Right lobe of liver (tissue), 6 donors: Measurements from ENCODE around the gene ATP10A. TPM values are rescaled to one million over a fixed set of nuclear protein-coding genes. Genes with fewer than 3 reads are reported as not detected.

ENCODE experiments used
- ATAC-seq, 4 donors: fragments of 200-7000 bp; cut with Tn5 transposase; one replicate each; pipeline ENCODE4 v1.9.1; 2020; ENCODE audit warnings: mild to moderate bottlenecking in 4 of 4, moderate library complexity in 4 of 4
- DNase-seq, 3 donors: peaks; one replicate each; pipeline ENCODE4 v3.0.0-alpha.2; 2020
- H3K27ac ChIP-seq, 3 donors: fragments of 200-600 bp; one replicate each; pipeline ENCODE4 v1.8.0; 2022
- H3K27me3 ChIP-seq, 2 donors: fragments of 200-600 bp; one replicate each; pipeline ENCODE4 v1.8.0; 2022
- H3K36me3 ChIP-seq, 4 donors: fragments of 200-600 bp; sonication (generic) in 1 of 4; one replicate each; pipeline versions ENCODE4 v1.5.1 to v1.8.0; 2017 to 2022; ENCODE audit warnings: control low read depth in 1 of 4
- H3K4me1 ChIP-seq, 4 donors: fragments of 200-600 bp; sonication (generic) in 1 of 4; one replicate each; pipeline versions ENCODE4 v1.5.1 to v1.8.0; 2017 to 2022; ENCODE audit warnings: control low read depth in 1 of 4
- H3K4me3 ChIP-seq, 3 donors: fragments of 200-600 bp; one replicate each; pipeline ENCODE4 v1.8.0; 2022
- H3K9me3 ChIP-seq, 4 donors: fragments of 200-600 bp; sonication (generic) in 1 of 4; one replicate each; pipeline versions ENCODE4 v1.5.1 to v1.8.0; 2017 to 2022; ENCODE audit warnings: control low read depth in 1 of 4
- POLR2A ChIP-seq: fragments of 450-650 bp; IDR thresholded peaks from one replicate; pipeline ENCODE4 v1.6.1; 2017; ENCODE audit warnings: antibody characterized with exemption, mild to moderate bottlenecking
- WGBS: methylation state at CpG from one replicate; pipeline ENCODE4 v1.1.6; 2018; ENCODE audit warnings: low coverage, low lambda C conversion rate; ENCODE audit not compliant: insufficient coverage; ENCODE audit errors: missing lambda C conversion rate; 5-methylcytosine and 5-hydroxymethylcytosine counted together
- intact Hi-C, 2 donors: fragments of 100-400 bp; cut with DNase I; formaldehyde crosslinking; loops; one replicate each; pipeline versions ENCODE4 v1.11.2 to v1.14.1; 2022
- total RNA-seq, 6 experiments: library from RNA; depleted of rRNA in 2 of 6; stranded (reverse); fragments of >200 nt in 2 of 6; fragmentation: NEBNext Ultra II Directional in 3 of 6; extraction: Animal tissue kit (Norgen Biotek cat#: 25700) in 3 of 6; gene quantifications; one replicate each; pipeline versions ENCODE4 v1.1.0 to v1.2.4, GENCODE V29; 2016 to 2023
- TF ChIP-seq, protein P1 (sequence below), 4 donors: fragments of 200-600 bp in 3 of 4; fragments of 450-650 bp in 1 of 4; IDR thresholded peaks; one replicate each; pipeline versions ENCODE4 v1.5.1 to v1.8.0; 2016 to 2022; ENCODE audit warnings: antibody characterized with exemption in 4 of 4, mild to moderate bottlenecking in 2 of 4
- donor health status: DM: no; HTN: yes; CAD: no.
- donor health status: DM: no; HTN: no; CAD: no.
- donor health status: DM: no; HTN: no; CAD: no.
- donor health status: DM: no; HTN: yes; CAD: no.
- donor health status: DM: no; HTN: yes; CAD: no.

ATP10A gene
- total RNA-seq, 6 experiments from 2014 or later = 0.15 to 1.00 (median 0.34) TPM

DNA sequence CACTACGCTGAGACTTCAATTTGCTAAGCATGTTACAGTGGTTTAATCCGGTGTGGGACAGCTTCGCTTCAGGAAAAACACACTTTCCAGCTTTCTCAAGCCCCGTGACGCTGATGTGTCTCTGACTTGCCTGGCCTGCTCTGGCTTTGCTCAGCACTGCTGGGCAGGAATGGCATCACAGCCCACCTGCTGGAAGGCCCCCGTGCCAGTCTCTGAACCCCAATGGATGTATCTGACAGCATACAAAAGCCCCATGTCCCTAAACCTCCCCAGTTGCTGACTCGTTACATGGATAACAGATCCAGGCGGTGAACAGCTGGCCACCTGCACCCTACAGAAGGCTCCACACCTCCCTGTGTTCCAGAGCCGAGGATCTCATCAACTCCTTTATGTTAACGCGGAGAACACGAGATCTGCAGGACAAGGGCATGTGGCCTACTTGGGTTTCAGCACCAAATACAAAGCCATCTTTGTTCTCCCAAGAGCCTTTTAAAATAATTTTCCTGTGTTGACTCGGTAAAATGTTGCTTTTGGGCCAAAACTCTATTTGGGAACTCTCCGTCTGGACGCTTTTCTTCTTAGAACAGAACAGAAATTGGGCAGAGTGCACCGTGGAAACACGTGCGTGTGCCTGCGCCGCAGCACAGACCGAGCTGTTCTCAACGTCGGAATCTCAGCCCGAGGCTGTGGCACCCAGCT, 61.4 kb downstream of the ATP10A start:
- TF ChIP-seq, protein P1, sequence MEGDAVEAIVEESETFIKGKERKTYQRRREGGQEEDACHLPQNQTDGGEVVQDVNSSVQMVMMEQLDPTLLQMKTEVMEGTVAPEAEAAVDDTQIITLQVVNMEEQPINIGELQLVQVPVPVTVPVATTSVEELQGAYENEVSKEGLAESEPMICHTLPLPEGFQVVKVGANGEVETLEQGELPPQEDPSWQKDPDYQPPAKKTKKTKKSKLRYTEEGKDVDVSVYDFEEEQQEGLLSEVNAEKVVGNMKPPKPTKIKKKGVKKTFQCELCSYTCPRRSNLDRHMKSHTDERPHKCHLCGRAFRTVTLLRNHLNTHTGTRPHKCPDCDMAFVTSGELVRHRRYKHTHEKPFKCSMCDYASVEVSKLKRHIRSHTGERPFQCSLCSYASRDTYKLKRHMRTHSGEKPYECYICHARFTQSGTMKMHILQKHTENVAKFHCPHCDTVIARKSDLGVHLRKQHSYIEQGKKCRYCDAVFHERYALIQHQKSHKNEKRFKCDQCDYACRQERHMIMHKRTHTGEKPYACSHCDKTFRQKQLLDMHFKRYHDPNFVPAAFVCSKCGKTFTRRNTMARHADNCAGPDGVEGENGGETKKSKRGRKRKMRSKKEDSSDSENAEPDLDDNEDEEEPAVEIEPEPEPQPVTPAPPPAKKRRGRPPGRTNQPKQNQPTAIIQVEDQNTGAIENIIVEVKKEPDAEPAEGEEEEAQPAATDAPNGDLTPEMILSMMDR (IDR thresholded peaks at IDR 0.05) = no peak
- DNase-seq (no peak), ATAC-seq (no peak)
- H3K4me1 ChIP-seq = no peaks in the 10 kb centered on the region
- H3K9me3 ChIP-seq = no peaks in the 10 kb centered on the region
- no peaks in the 10 kb centered on the region for H3K27me3 ChIP-seq
- H3K36me3 ChIP-seq = no peaks in the 10 kb centered on the region
- H3K27ac ChIP-seq = no peak overlapping the region
- WGBS = 61% methylated on average over 15 of the region's 24 CpGs
- intact Hi-C loops = no loop called here
- no peak overlapping the region for H3K4me3 ChIP-seq

DNA sequence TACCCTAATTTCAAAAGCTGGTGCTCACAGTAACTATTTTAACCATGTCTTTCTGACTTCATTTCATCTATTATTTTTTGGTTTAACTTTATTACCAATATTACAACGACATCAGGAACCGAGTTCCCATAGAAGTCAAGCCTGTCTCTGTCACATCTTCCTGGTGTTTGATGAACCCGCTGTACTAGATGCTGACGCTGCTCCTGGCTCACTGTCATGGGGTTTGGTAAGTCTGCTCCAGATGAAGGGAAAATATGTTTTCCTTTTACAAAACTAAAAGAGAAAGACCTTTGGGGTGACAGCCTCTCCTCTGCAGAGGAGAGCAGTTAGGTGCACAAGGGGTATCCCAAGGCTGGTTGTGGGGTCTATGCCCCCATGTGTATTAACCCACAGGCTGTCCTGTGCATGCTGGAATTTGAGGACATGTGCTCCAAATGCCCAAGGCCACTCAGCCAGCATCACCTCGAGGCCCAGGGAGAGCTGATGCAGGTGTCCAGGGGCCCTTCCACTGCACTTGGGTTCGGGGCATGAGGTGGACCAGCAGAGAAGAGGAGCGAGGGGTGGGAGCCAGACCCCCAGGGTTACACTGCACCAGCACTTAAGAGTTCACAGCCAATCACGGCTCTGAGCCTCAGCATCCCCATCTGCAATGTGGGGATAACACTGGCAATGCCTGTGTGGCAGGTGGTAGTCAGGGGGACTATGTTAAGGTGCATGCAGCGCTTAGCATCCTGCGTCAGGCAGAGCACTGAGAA, 62.2 kb downstream of the ATP10A start:
- Histone ChIP-seq H3K4me1 (no peaks in the 10 kb centered on the region), H3K36me3 (no peaks in the 10 kb centered on the region), H3K27ac (no peak overlapping the region), H3K4me3 (no peak overlapping the region), H3K27me3 (no peaks in the 10 kb centered on the region), H3K9me3 (no peaks in the 10 kb centered on the region)
- intact Hi-C loops = no loop called here
- WGBS = 47% methylated on average over 5 of the region's 10 CpGs
- ATAC-seq (no peak), DNase-seq (no peak)
- no peak for TF ChIP-seq POLR2A
- TF ChIP-seq, protein P1 (IDR thresholded peaks at IDR 0.05) = no peak

DNA sequence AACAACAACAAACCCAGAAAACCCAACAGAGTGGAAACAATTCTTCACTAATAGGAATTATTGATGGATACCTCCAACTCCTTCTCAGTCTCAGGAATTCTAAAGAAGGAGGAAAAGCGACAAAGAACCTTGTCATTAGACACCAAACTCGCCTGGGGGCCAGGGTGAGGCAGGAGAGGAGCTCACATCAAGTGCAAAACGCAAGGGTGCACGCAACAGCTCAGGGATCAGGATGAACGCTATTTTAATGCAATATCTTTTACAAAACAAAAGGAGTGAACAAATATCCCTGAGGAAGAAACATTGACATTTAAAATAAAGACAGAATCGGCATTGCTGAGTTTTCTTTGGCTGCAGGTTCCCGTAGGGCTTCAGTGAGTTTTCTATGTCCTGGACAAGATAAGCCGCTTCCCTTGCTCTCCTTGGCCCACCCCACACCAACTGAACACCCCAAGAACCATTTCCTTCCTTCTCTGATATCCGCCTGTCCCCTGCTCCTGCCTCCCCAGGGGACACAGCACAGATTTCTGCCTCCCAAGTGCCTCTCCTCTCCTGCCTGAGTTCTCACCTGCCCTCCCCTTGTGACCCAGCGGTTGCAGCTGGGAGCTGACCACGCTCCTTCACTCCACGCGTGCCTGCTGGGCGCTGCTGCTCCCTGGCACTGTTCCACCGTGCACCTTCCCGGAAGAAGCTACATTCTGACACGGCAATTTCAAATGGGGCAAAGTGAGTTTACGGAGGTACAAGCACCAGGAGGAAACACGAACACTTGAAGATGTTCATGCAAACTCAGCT, 63.0 kb downstream of the ATP10A start:
- TF ChIP-seq, protein P1 (IDR thresholded peaks at IDR 0.05) = no peak
- no peak for TF ChIP-seq POLR2A
- no peak for DNase-seq
- Histone ChIP-seq H3K27ac (no peak overlapping the region), H3K36me3 (no peaks in the 10 kb centered on the region), H3K27me3 (no peaks in the 10 kb centered on the region), H3K4me3 (no peak overlapping the region), H3K9me3 (no peaks in the 10 kb centered on the region), H3K4me1 (no peaks in the 10 kb centered on the region)
- intact Hi-C loops = no loop called here
- WGBS = 35% methylated on average over 15 of the region's 19 CpGs
- ATAC-seq = no peak

DNA sequence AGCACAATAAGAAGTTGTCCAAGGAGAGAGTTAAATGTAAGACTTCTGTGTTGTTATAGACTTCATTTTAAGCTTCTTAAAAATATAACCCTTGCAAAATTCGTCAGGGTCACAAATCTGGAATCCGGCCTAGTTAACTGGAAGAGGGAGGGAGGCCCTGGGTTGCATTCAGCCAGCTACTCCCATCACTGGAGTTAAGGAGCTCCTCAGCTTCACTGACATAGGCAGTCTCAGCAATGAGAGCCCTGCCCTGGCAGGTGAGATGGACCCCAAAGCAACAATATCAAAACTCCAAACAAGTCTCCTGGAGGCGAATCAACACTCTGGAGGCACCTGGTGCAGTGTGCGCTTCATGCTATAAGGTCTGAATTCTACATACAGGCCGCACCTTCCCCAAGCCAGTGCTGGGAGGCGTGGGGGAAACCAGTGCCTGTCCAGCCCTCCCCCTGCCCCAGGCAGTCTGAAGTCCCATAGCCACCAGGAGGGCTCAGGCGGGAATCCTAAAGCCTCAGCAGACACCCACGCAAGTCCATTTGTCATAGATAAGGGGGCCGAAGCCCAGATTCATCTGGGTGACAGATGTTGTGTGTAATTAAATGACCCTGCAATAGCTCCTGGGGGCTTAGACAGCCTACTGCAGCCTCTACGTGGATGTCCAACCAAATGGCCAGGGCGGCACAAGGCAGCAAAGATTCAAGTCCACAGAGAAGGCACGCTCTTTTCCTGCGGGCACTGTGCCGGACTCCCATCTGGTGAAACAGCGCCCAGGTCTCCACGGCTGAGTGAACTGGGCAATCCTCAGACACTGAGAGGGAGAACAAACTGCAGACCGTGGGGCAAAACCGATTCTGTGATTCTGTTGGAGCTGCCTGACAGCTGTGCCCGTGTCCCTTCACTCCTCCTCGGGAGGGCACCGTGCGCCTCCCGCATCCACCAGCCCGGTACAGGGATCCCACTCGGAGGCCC, 64.9 kb downstream of the ATP10A start:
- no peak for DNase-seq
- 66% methylated on average over 7 of the region's 25 CpGs for WGBS

More for the DNA sequence above, 64.9 kb downstream of the ATP10A start:
- no peak for ATAC-seq
- Histone ChIP-seq H3K4me1 (no peaks in the 10 kb centered on the region), H3K9me3 (no peaks in the 10 kb centered on the region), H3K27me3 (no peaks in the 10 kb centered on the region), H3K27ac (no peak overlapping the region), H3K4me3 (no peak overlapping the region), H3K36me3 (no peaks in the 10 kb centered on the region)
- intact Hi-C loops = no loop called here
- TF ChIP-seq POLR2A = no peak
- TF ChIP-seq, protein P1 (IDR thresholded peaks at IDR 0.05) = no peak
